Thoracic aorta (tissue), 2 donors: Measurements from ENCODE around the gene EIF4H. TPM values are rescaled to one million over a fixed set of nuclear protein-coding genes. Genes with fewer than 3 reads are reported as not detected.
"Not testable (repeated sequence)": the region's sequence is repeated elsewhere in the genome, so short reads cannot be mapped to it uniquely, and the experiment has no call there.

Experiments
- ATAC-seq: fragments of 150-250 bp; one replicate; pipeline ENCODE4 v1.8.0; 2017; ENCODE audit warnings: low read depth; ENCODE audit not compliant: insufficient number of reproducible peaks, low FRiP score
- DNase-seq: peaks from one replicate; pipeline ENCODE4 v3.0.0-alpha.2; 2020; ENCODE audit warnings: low spot score
- H3K27ac ChIP-seq, 2 donors: fragments of 200-600 bp; sonication (generic); 1 replicate in 1 of 2; 2 replicates in 1 of 2; pipeline ENCODE4 v1.5.1; 2016; ENCODE audit warnings: mild to moderate bottlenecking in 2 of 2, moderate library complexity in 2 of 2
- H3K27me3 ChIP-seq: fragments of 200-600 bp; sonication (generic); replicated peaks from 2 replicates; pipeline ENCODE4 v1.6.0; 2016; ENCODE audit warnings: mild to moderate bottlenecking; ENCODE audit not compliant: insufficient read depth
- H3K36me3 ChIP-seq: fragments of 200-600 bp; sonication (generic); one replicate; pipeline ENCODE4 v1.5.1; 2016
- H3K4me1 ChIP-seq, 2 donors: fragments of 200-600 bp; sonication (generic); 1 replicate in 1 of 2; 2 replicates in 1 of 2; pipeline versions ENCODE4 v1.5.1 to v1.6.0; 2016; ENCODE audit warnings: low read depth in 2 of 2, mild to moderate bottlenecking in 1 of 2; ENCODE audit not compliant: control insufficient read depth in 1 of 2
- H3K4me3 ChIP-seq: fragments of 200-600 bp; sonication (generic); 2 replicates; pipeline ENCODE4 v1.5.1; 2016; ENCODE audit warnings: mild to moderate bottlenecking
- H3K9me3 ChIP-seq: fragments of 200-600 bp; sonication (generic); 2 replicates; pipeline ENCODE4 v1.5.1; 2016
- total RNA-seq, 2 donors: library from RNA; depleted of rRNA; stranded (reverse); fragments of >200 nt; gene quantifications; one replicate each; pipeline versions ENCODE4 v1.1.0 to v1.2.3, GENCODE V29; 2016
- TF ChIP-seq, protein P1 (sequence below): fragments of 200-600 bp; sonication (generic); IDR thresholded peaks from one replicate; pipeline ENCODE4 v1.5.1; 2019; ENCODE audit warnings: antibody characterized with exemption

Gene EIF4H
- total RNA-seq, 2 donors from 2014 or later = 210 to 244 TPM

DNA sequence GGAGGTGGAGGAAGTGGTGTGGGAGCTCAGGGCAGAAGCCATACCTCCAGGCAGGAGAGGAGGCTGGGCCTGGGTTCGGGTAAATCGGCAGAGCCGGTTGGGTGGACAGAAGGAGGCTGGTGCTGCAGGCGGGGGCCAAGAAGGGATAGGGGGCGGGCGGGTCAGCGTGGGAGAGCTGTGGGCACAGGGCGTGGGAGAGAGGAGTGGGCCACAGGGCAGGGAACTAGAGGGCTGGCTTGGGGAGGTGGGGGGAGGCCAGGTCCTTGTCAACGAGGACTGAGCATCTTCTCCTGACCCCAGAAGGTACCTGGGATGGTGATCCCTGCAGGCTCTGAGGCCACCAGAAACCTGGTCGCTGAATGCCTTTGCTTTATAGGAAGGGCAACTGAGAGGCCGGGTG is 47.6 kb downstream of the EIF4H start:
- ATAC-seq (no peak), DNase-seq (no peak)
- TF ChIP-seq, protein P1, sequence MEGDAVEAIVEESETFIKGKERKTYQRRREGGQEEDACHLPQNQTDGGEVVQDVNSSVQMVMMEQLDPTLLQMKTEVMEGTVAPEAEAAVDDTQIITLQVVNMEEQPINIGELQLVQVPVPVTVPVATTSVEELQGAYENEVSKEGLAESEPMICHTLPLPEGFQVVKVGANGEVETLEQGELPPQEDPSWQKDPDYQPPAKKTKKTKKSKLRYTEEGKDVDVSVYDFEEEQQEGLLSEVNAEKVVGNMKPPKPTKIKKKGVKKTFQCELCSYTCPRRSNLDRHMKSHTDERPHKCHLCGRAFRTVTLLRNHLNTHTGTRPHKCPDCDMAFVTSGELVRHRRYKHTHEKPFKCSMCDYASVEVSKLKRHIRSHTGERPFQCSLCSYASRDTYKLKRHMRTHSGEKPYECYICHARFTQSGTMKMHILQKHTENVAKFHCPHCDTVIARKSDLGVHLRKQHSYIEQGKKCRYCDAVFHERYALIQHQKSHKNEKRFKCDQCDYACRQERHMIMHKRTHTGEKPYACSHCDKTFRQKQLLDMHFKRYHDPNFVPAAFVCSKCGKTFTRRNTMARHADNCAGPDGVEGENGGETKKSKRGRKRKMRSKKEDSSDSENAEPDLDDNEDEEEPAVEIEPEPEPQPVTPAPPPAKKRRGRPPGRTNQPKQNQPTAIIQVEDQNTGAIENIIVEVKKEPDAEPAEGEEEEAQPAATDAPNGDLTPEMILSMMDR = no peak
- Histone ChIP-seq H3K27me3 (no peaks in the 10 kb centered on the region), H3K36me3 (no peaks in the 10 kb centered on the region), H3K4me3 (no peak overlapping the region), H3K27ac (no peak overlapping the region), H3K4me1 (no peaks in the 10 kb centered on the region), H3K9me3 (no peaks in the 10 kb centered on the region)

DNA sequence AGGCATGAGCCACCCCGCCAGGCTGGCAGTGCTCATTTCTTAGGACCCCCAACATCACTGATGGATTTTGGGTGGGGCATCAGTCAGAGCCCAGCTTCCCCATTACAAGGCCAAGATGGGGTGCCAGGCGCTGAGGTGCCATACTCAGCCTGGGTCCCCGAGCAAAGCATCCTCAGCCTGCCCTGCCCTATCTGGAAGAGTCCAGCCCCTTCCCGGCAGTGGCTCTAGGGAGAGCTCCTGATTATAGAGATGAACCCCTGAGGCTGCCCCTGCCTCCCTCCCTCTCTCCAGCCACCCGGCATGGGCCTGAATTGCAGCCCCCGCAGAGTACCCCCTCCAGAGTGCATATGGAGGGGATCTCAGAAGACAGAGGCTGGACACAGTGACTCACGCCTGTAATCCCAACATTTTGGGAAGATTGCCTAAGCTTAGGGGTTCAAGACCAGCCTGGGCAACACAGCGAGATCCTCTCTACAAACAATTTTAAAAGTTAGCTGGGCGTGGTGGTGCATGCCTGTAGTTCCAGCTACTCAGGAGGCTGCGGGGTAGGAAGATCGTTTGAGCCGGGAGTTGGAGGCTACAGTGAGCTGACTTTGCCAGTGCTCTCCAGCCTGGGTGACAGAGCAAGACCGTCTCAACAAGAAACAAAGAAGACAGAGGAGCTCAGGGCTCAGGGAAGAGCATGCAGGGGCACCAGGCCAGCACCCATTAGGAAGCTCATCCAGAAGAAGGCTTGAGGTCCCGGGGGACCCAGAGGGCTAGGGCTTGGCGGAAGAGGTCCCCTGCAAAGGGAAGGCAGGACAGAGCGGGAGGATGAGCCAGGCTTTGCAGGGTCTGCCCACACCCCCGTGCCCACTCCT is 48.9 kb downstream of the EIF4H start:
- Histone ChIP-seq H3K9me3 (no peaks in the 10 kb centered on the region), H3K4me3 (no peak overlapping the region), H3K27me3 (no peaks in the 10 kb centered on the region), H3K36me3 (no peaks in the 10 kb centered on the region), H3K4me1 (no peaks in the 10 kb centered on the region), H3K27ac (no peak overlapping the region)
- ATAC-seq (no peak), DNase-seq (no peak)
- TF ChIP-seq, protein P1 = no peak

DNA sequence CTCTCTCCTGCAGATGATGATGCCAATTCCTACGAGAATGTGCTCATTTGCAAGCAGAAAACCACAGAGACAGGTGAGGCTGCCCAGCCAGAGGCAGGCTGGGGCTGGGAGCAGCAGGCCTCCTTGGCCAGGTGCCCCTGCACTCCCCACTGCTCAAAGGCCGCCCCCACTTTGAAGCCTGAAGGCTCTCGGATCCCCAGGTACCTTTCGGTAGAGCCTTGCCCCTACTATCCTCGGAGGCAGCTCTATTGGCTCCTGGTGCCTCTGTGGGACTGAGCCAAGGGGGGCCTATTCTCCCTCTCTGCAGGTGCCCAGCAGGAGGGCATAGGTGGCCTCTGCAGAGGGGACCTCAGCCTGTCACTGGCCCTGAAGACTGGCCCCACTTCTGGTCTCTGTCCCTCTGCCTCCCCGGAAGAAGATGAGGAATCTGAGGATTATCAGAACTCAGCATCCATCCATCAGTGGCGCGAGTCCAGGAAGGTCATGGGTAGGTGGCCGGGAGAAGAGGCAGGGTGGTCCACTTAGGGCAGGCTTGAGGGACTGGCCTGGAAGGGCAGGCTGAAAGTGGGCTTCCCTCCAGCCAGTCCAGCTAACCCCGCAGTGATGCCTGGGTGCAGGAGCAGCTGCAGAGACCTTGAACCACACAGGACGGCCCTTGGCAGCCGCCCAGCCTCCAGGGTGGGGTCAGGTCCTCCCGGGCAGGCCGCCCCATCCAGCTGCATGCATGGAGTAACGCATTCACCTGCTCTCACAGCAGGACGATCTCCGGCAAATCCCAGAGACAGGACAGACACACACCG is 49.8 kb downstream of the EIF4H start:
- no peak overlapping the region for H3K4me3 ChIP-seq
- H3K27ac ChIP-seq = no peak overlapping the region
- no peaks in the 10 kb centered on the region for H3K27me3 ChIP-seq
- no peak for DNase-seq
- no peaks in the 10 kb centered on the region for H3K36me3 ChIP-seq
- H3K4me1 ChIP-seq = no peaks in the 10 kb centered on the region
- H3K9me3 ChIP-seq = no peaks in the 10 kb centered on the region
- TF ChIP-seq, protein P1 = no peak
- no peak for ATAC-seq

DNA sequence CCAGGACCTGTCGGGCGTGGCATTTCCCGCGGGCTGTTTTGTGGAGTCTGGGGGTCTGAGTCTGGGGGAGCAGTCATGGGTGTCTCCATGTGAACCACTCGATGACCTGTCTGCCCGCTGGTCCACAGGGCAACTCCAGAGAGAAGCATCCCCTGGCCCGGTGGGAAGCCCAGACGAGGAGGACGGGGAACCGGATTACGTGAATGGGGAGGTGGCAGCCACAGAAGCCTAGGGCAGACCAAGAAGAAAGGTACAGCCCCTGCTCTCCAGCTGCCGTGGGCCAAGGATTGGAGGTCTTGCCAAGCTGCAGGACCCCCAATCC is 50.3 kb downstream of the EIF4H start:
- no peaks in the 10 kb centered on the region for H3K4me1 ChIP-seq
- no peaks in the 10 kb centered on the region for H3K27me3 ChIP-seq
- TF ChIP-seq, protein P1 = no peak
- H3K36me3 ChIP-seq = no peaks in the 10 kb centered on the region
- DNase-seq (no peak), ATAC-seq (no peak)
- H3K27ac ChIP-seq = no peak overlapping the region
- H3K9me3 ChIP-seq = no peaks in the 10 kb centered on the region
- no peak overlapping the region for H3K4me3 ChIP-seq

DNA sequence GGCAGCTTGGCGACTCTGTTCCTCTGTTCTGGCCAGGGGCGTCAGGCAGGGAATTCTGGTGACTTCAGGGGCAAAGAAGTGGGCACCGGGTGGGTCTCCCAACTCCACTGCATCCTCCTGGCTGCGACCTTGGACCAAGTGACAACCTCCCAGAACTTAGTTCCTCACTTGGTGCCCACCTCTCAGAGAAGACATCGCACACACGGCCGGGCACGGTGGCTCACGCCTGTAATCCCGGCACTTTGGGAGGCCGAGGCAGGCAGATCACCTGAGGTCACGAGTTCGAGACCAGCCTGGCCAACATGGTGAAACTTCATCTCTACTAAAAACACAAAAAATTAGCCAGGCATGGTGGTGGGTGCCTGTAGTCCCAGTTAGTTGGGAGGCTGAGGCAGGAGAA is 50.8 kb downstream of the EIF4H start:
- ATAC-seq, H3K4me3 ChIP-seq, H3K27ac ChIP-seq, H3K9me3 ChIP-seq, H3K27me3 ChIP-seq, H3K4me1 ChIP-seq, DNase-seq, H3K36me3 ChIP-seq: not testable (repeated sequence)
